ENCODE measurements around the gene RNF175.

The RNF175 gene

DNA sequence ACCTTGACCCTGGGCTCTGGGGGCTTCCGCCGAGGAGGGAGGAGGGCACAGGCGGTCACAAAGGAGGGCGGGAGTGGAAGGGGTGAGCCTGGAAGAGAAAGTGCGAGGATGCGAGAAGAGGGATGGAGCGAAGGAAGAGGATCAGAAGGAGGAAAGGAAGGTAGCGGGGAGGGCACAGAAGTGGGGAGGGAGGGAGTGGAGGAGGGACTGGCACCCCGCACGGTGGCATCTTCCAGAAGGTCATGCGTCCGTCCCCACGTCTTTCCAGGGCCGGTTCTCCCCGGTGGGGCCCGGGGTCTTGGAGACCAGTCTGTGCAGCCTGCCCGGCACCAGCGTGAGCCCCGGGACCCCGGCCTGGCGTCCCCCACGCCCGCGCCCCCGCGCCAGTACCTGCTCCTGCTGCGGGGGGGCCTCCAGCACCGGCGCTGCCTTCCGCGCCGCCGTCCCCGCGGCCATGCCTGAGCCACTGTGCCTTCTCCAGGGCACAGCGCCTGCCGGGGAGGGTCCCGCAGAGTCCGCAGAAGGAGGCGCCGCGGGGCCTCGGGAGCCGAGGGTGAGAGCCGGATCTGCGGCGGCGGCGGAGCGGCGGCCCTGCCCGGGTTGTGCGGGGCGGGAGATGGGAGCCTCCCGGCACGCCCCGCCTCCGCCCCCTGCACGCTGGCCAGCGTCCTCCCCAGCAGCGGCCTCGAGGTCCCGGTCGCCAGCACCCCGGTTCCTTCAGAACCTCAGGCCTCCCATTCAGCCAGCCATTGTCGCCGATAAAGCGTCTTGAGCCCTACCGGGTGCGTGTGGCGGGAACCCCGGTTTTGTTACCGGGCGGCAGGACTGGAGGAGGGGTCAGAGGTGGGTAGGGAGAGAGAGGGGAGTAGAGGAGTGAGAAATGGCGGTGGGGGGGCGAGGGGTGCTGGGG is at the start of gene RNF175:
RNF175 (minus strand) TSS at position 618 of the 910 bp plus-strand sequence; CDS start at position 456, 162 bp downstream.
- no peak for TF ChIP-seq CTCF (IDR thresholded peaks at IDR 0.05; ENCODE audit: control insufficient read depth, extremely low read depth, insufficient read depth)
- DNase-seq (ENCODE audit: low read depth), result no peak
- no peak within 1 kb of the TSS for H3K4me3 ChIP-seq (ENCODE audit: low read depth, low read length)

DNA sequence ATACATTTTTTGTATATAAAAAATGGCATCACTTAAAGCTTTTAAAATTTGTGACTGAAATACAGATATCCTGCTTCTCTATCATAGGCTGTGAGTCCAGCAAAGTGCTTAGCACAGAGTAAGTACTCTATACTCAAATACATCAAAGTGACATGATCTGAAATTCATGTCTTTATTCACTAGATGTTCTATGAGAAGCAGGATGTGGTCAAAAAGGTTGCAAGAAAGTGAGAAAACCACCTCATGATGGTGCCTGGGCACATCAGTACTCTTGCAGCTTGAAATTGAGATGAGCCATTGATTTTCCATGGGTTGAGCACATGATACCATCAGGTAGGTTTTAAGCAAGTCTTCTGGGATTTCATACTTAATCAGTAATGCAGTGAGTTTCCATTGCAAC is 49.5 kb upstream of the RNF175 start:
- TF ChIP-seq CTCF (IDR thresholded peaks at IDR 0.05; ENCODE audit: control insufficient read depth, extremely low read depth, insufficient read depth), result no peak
- H3K4me3 ChIP-seq (ENCODE audit: low read depth, low read length), result no peak overlapping the region
- no peak for DNase-seq (ENCODE audit: low read depth)

- H3K4me3 ChIP-seq (ENCODE audit: low read depth, low read length), result no peak overlapping the region
- no peak for TF ChIP-seq CTCF (IDR thresholded peaks at IDR 0.05; ENCODE audit: control insufficient read depth, extremely low read depth, insufficient read depth)
- DNase-seq (ENCODE audit: low read depth), result no peak
These were observed 48.4 kb upstream of the RNF175 start for GRCh38 chr4:153808175-153808574.

GRCh38 chr4:153806073-153806472 is 46.2 kb upstream of the RNF175 start:
- H3K4me3 ChIP-seq (ENCODE audit: low read depth, low read length), result no peak overlapping the region
- TF ChIP-seq CTCF (IDR thresholded peaks at IDR 0.05; ENCODE audit: control insufficient read depth, extremely low read depth, insufficient read depth), result no peak
- no peak for DNase-seq (ENCODE audit: low read depth)

- no peak for DNase-seq (ENCODE audit: low read depth)
- H3K4me3 ChIP-seq (ENCODE audit: low read depth, low read length), result no peak overlapping the region
- TF ChIP-seq CTCF (IDR thresholded peaks at IDR 0.05; ENCODE audit: control insufficient read depth, extremely low read depth, insufficient read depth), result no peak
These were observed 44.9 kb upstream of the RNF175 start for GRCh38 chr4:153804722-153805121.

GRCh38 chr4:153799694-153800074 is 39.9 kb upstream of the RNF175 start:
- no peak for DNase-seq (ENCODE audit: low read depth)
- H3K4me3 ChIP-seq (ENCODE audit: low read depth, low read length), result no peak overlapping the region
- TF ChIP-seq CTCF (IDR thresholded peaks at IDR 0.05; ENCODE audit: control insufficient read depth, extremely low read depth, insufficient read depth), result no peak
